A673 (cell line): ENCODE results near the gene SLC43A1. TPM values are rescaled to one million over a fixed set of nuclear protein-coding genes. Genes with fewer than 3 reads are reported as not detected.
A peak's percentile ranks its signal among the peaks of the same experiment; 100 is the strongest.

Experiments
- BruUV-seq: library from RNA; stranded (reverse); fragments of 400-500 nt; replicated peaks from 2 replicates; lab custom pipeline; 2021; lab: Mats Ljungman, UMichigan
- CTCF ChIA-PET: fragments of 300-600 bp; sonication (Branson Sonifier 250); formaldehyde crosslinking; loops from one replicate; lab custom pipeline; 2022; ENCODE audit warnings: antibody characterized with exemption; lab: Charles Lee
- POLR2A ChIA-PET: fragments of 300-600 bp; sonication (Branson Sonifier 250); formaldehyde crosslinking; loops from one replicate; lab custom pipeline; 2022; ENCODE audit warnings: antibody characterized with exemption; ENCODE audit not compliant: low non-redundant PET; lab: Charles Lee
- DNase-seq: peaks from one replicate; pipeline ENCODE4 v3.0.0-alpha.2; 2015; ENCODE audit warnings: low spot score
- H3K27ac ChIP-seq: fragments of 200-600 bp; sonication (generic); 2 replicates; pipeline ENCODE4 v1.5.1; 2016; ENCODE audit warnings: mixed run types, low read depth, mild to moderate bottlenecking, mixed read lengths, antibody characterized with exemption, low read length; ENCODE audit not compliant: poor library complexity, severe bottlenecking
- H3K27me3 ChIP-seq: fragments of 200-600 bp; sonication (generic); replicated peaks from 2 replicates; pipeline ENCODE4 v1.6.1; 2017; ENCODE audit warnings: mixed run types, low read depth, mild to moderate bottlenecking, mixed read lengths, antibody characterized with exemption, low read length; ENCODE audit not compliant: insufficient read depth, poor library complexity
- H3K36me3 ChIP-seq: fragments of 200-600 bp; sonication (generic); 2 replicates; pipeline ENCODE4 v1.6.1; 2016; ENCODE audit warnings: mixed run types, mild to moderate bottlenecking, mixed read lengths, antibody characterized with exemption, low read length; ENCODE audit not compliant: insufficient read depth, poor library complexity, severe bottlenecking
- H3K4me1 ChIP-seq: fragments of 200-600 bp; sonication (generic); 2 replicates; pipeline ENCODE4 v1.6.1; 2017; ENCODE audit warnings: mixed run types, mild to moderate bottlenecking, mixed read lengths, antibody characterized with exemption, low read length; ENCODE audit not compliant: insufficient read depth, poor library complexity, severe bottlenecking
- H3K4me3 ChIP-seq: fragments of 200-600 bp; sonication (generic); 2 replicates; pipeline ENCODE4 v1.5.1; 2016; ENCODE audit warnings: low read depth, mixed run types, mild to moderate bottlenecking, mixed read lengths, low read length; ENCODE audit not compliant: poor library complexity, severe bottlenecking
- H3K9me3 ChIP-seq: fragments of 200-600 bp; sonication (generic); 2 replicates; pipeline ENCODE4 v1.6.1; 2016; ENCODE audit warnings: mixed run types, low read depth, mild to moderate bottlenecking, mixed read lengths, antibody characterized with exemption, low read length; ENCODE audit not compliant: poor library complexity, severe bottlenecking
- CTCF ChIP-seq: fragments of 300-800, 200-600 bp; sonication (generic); conservative IDR thresholded peaks from 2 replicates; pipeline ENCODE4 v1.5.1; 2017; ENCODE audit warnings: low read depth, mild to moderate bottlenecking, antibody characterized with exemption, low read length, moderate library complexity, mixed read lengths
- EZH2 ChIP-seq: fragments of 200-600 bp; sonication (generic); IDR thresholded peaks from 2 replicates; pipeline ENCODE4 v1.6.1; 2017; ENCODE audit warnings: borderline replicate concordance, low read depth, mild to moderate bottlenecking, mixed read lengths, antibody characterized with exemption, low read length; ENCODE audit not compliant: poor library complexity, severe bottlenecking
- intact Hi-C: fragments of 100-400 bp; cut with micrococcal nuclease; formaldehyde crosslinking; loops from one replicate; pipeline ENCODE4 v1.10.0; 2022; ENCODE audit not compliant: unreplicated experiment
- total RNA-seq: library from RNA; stranded (reverse); gene quantifications from 2 replicates; pipeline ENCODE4 v1.2.3, GENCODE V29; 2021

Gene SLC43A1
- total RNA-seq, 1 experiment from 2014 or later, result 18.4 TPM

- Histone ChIP-seq H3K4me3 (peak overlapping the region; percentile 61), H3K27ac (peak overlapping the region; percentile 39), H3K27me3 (no peaks in the 10 kb centered on the region), H3K4me1 (peaks cover 16% of the 10 kb centered on the region), H3K36me3 (no peaks in the 10 kb centered on the region), H3K9me3 (no peaks in the 10 kb centered on the region)
- no peak for TF ChIP-seq CTCF
- no peak for TF ChIP-seq EZH2
- intact Hi-C loops, result loop anchor here (2.0 kb wide), 2 partner anchors 45 to 135 kb away; no protein-coding TSS in a partner anchor
- ChIA-PET CTCF (interaction anchor here (0.5 to 2.8 kb wide), 4 partner anchors 8 to 162 kb away, joined by 6 to 13 read pairs (median 12); no protein-coding TSS in a partner anchor), POLR2A (no interaction called here)
- no TSS peak for BruUV-seq
- DNase-seq, result no peak
These were observed 33.4 kb downstream of the SLC43A1 start for GRCh38 chr11:57481915-57482781.

- Histone ChIP-seq H3K36me3 (no peaks in the 10 kb centered on the region), H3K4me3 (no peak overlapping the region), H3K27me3 (no peaks in the 10 kb centered on the region), H3K4me1 (peaks cover 16% of the 10 kb centered on the region), H3K9me3 (no peaks in the 10 kb centered on the region), H3K27ac (no peak overlapping the region)
- TF ChIP-seq EZH2 (no peak), CTCF (no peak)
- ChIA-PET POLR2A (no interaction called here), CTCF (interaction anchor here (0.7 to 1.0 kb wide), 2 partner anchors 9 to 23 kb away, joined by 4 to 6 read pairs; no protein-coding TSS in a partner anchor)
- no TSS peak for BruUV-seq
- no peak for DNase-seq
- intact Hi-C loops, result no loop called here
These were observed 34.2 kb downstream of the SLC43A1 start for GRCh38 chr11:57481315-57481714.

GRCh38 chr11:57480409-57481137 is 34.9 kb downstream of the SLC43A1 start:
- no TSS peak for BruUV-seq

More at GRCh38 chr11:57480409-57481137, 34.9 kb downstream of the SLC43A1 start:
- intact Hi-C loops, result loop anchor here (1.0 kb wide), 1 partner anchor 22 kb away; no protein-coding TSS in a partner anchor
- Histone ChIP-seq H3K4me1 (peaks cover 16% of the 10 kb centered on the region), H3K27me3 (peaks cover 4% of the 10 kb centered on the region), H3K4me3 (no peak overlapping the region), H3K36me3 (no peaks in the 10 kb centered on the region), H3K27ac (no peak overlapping the region), H3K9me3 (no peaks in the 10 kb centered on the region)
- CTCF ChIA-PET, result interaction anchor here (0.7 to 1.0 kb wide), 3 partner anchors 22 to 135 kb away, joined by 3 to 4 read pairs (median 3); no protein-coding TSS in a partner anchor
- TF ChIP-seq CTCF, result peak; percentile 96
- TF ChIP-seq EZH2, result no peak
- POLR2A ChIA-PET, result interaction anchor here (0.6 kb wide), 1 partner anchor 292 kb away, joined by 8 read pairs; no protein-coding TSS in a partner anchor
- peak; percentile 87 for DNase-seq
